Suprapubic skin (tissue), 4 donors: ENCODE results near the gene GAPDHS. TPM values are rescaled to one million over a fixed set of nuclear protein-coding genes. Genes with fewer than 3 reads are reported as not detected.
A peak's percentile ranks its signal among the peaks of the same experiment; 100 is the strongest.

Experiments
- DNase-seq, 2 donors: peaks; one replicate each; pipeline ENCODE4 v3.0.0-alpha.2; 2019; ENCODE audit warnings: low spot score in 2 of 2
- H3K27ac ChIP-seq: fragments of 200-600 bp; sonication (generic); one replicate; pipeline ENCODE4 v1.5.1; 2019
- H3K27me3 ChIP-seq: fragments of 200-600 bp; sonication (generic); one replicate; pipeline ENCODE4 v1.5.1; 2019
- H3K36me3 ChIP-seq: fragments of 200-600 bp; sonication (generic); one replicate; pipeline ENCODE4 v1.5.1; 2019
- H3K4me1 ChIP-seq: fragments of 200-600 bp; sonication (generic); one replicate; pipeline ENCODE4 v1.5.1; 2019
- H3K4me3 ChIP-seq: fragments of 200-600 bp; sonication (generic); one replicate; pipeline ENCODE4 v1.5.1; 2019; ENCODE audit warnings: mild to moderate bottlenecking
- H3K9me3 ChIP-seq: fragments of 200-600 bp; sonication (generic); one replicate; pipeline ENCODE4 v1.5.1; 2019
- CTCF ChIP-seq, 2 donors: fragments of 200-600 bp in 1 of 2; fragments of 450-650 bp in 1 of 2; sonication (generic) in 1 of 2; IDR thresholded peaks; one replicate each; pipeline ENCODE4 v1.5.1; 2016 to 2019; ENCODE audit warnings: antibody characterized with exemption in 2 of 2, mild to moderate bottlenecking in 1 of 2, moderate library complexity in 1 of 2
- EP300 ChIP-seq: sonication (generic); formaldehyde crosslinking; IDR thresholded peaks from one replicate; pipeline ENCODE4 v1.6.1; 2017; ENCODE audit warnings: antibody characterized with exemption
- POLR2A ChIP-seq, 2 donors: fragments of 450-650 bp; IDR thresholded peaks; one replicate each; pipeline ENCODE4 v1.6.1; 2017; ENCODE audit warnings: antibody characterized with exemption in 2 of 2, mild to moderate bottlenecking in 2 of 2, moderate library complexity in 2 of 2
- POLR2AphosphoS5 ChIP-seq, 3 donors: sonication (generic); formaldehyde crosslinking; IDR thresholded peaks; one replicate each; pipeline ENCODE4 v1.6.1; 2017; ENCODE audit warnings: antibody characterized with exemption in 3 of 3
- WGBS: methylation state at CpG from one replicate; pipeline ENCODE4 v1.1.5; 2018; 5-methylcytosine and 5-hydroxymethylcytosine counted together
- total RNA-seq, 4 donors: library from RNA; depleted of rRNA; stranded (reverse); fragments of >200 nt; gene quantifications; one replicate each; pipeline ENCODE4 v1.1.0, GENCODE V29; 2016

GAPDHS gene
- total RNA-seq, 4 donors from 2014 or later: 4.1 to 8.4 (median 6.4) TPM

GRCh38 chr19:35516310-35516709, 16.9 kb upstream of the GAPDHS start:
- Histone ChIP-seq H3K27me3 (peaks cover 18% of the 10 kb centered on the region), H3K9me3 (no peaks in the 10 kb centered on the region), H3K27ac (no peak overlapping the region), H3K4me1 (peaks cover 26% of the 10 kb centered on the region), H3K36me3 (no peaks in the 10 kb centered on the region), H3K4me3 (no peak overlapping the region)
- 94% methylated on average over 3 of the region's 3 CpGs for WGBS
- DNase-seq: no peak
- TF ChIP-seq POLR2A (IDR thresholded peaks at IDR 0.05) (no peak), CTCF (IDR thresholded peaks at IDR 0.05) (no peak), EP300 (no peak), POLR2AphosphoS5 (IDR thresholded peaks at IDR 0.05) (no peak)

- H3K27ac ChIP-seq: no peak overlapping the region
- 86% methylated on average over 2 of the region's 2 CpGs for WGBS
- DNase-seq: no peak
Measured at GRCh38 chr19:35517342-35517741, 15.9 kb upstream of the GAPDHS start.

GRCh38 chr19:35518313-35518712, 14.9 kb upstream of the GAPDHS start:
- TF ChIP-seq POLR2A (IDR thresholded peaks at IDR 0.05) (no peak), CTCF (IDR thresholded peaks at IDR 0.05) (no peak), EP300 (no peak)
- peaks cover 26% of the 10 kb centered on the region for H3K4me1 ChIP-seq
- H3K9me3 ChIP-seq: no peaks in the 10 kb centered on the region
- WGBS: 52% methylated on average over 6 of the region's 6 CpGs
- H3K27ac ChIP-seq: peak overlapping the region; percentile 57
- peaks cover 7% of the 10 kb centered on the region for H3K27me3 ChIP-seq
- H3K4me3 ChIP-seq: no peak overlapping the region
- no peak for DNase-seq
- H3K36me3 ChIP-seq: no peaks in the 10 kb centered on the region

More at GRCh38 chr19:35517342-35517741, 15.9 kb upstream of the GAPDHS start:
- H3K4me3 ChIP-seq: no peak overlapping the region
- H3K36me3 ChIP-seq: no peaks in the 10 kb centered on the region
- TF ChIP-seq POLR2AphosphoS5 (IDR thresholded peaks at IDR 0.05) (no peak), POLR2A (IDR thresholded peaks at IDR 0.05) (no peak), CTCF (IDR thresholded peaks at IDR 0.05) (no peak), EP300 (no peak)
- H3K27me3 ChIP-seq: peaks cover 13% of the 10 kb centered on the region
- H3K4me1 ChIP-seq: peaks cover 26% of the 10 kb centered on the region
- no peaks in the 10 kb centered on the region for H3K9me3 ChIP-seq

GRCh38 chr19:35519291-35519690, 14.0 kb upstream of the GAPDHS start:
- H3K27me3 ChIP-seq: no peaks in the 10 kb centered on the region
- H3K4me3 ChIP-seq: no peak overlapping the region
- H3K4me1 ChIP-seq: peaks cover 20% of the 10 kb centered on the region
- no peak for TF ChIP-seq CTCF (IDR thresholded peaks at IDR 0.05)
- no peak for TF ChIP-seq EP300
- no peak for TF ChIP-seq POLR2A (IDR thresholded peaks at IDR 0.05)
- TF ChIP-seq POLR2AphosphoS5 (IDR thresholded peaks at IDR 0.05): no peak
- no peaks in the 10 kb centered on the region for H3K9me3 ChIP-seq
- WGBS: 41% methylated on average over 7 of the region's 7 CpGs
- no peak for DNase-seq
- no peaks in the 10 kb centered on the region for H3K36me3 ChIP-seq
- peak overlapping the region; percentile 66 for H3K27ac ChIP-seq

GRCh38 chr19:35521124-35521743, 12.0 kb upstream of the GAPDHS start:
- WGBS: 66% methylated on average over 14 of the region's 16 CpGs
- Histone ChIP-seq H3K9me3 (no peaks in the 10 kb centered on the region), H3K27ac (no peak overlapping the region)

More at GRCh38 chr19:35521124-35521743, 12.0 kb upstream of the GAPDHS start:
- Histone ChIP-seq H3K36me3 (no peaks in the 10 kb centered on the region), H3K4me1 (peaks cover 18% of the 10 kb centered on the region), H3K4me3 (no peak overlapping the region), H3K27me3 (peaks cover 13% of the 10 kb centered on the region)
- TF ChIP-seq POLR2AphosphoS5 (IDR thresholded peaks at IDR 0.05): no peak
- DNase-seq: no peak
